ENCODE measurements around the gene CPT1B. TPM values are rescaled to one million over a fixed set of nuclear protein-coding genes. Genes with fewer than 3 reads are reported as not detected.

CPT1B gene
- total and polyA plus RNA-seq, 2 of the 8 experiments (the other 6 are each of a cell fraction or from before 2014, with no cell fraction given) = 34.2 to 36.2 TPM

DNA sequence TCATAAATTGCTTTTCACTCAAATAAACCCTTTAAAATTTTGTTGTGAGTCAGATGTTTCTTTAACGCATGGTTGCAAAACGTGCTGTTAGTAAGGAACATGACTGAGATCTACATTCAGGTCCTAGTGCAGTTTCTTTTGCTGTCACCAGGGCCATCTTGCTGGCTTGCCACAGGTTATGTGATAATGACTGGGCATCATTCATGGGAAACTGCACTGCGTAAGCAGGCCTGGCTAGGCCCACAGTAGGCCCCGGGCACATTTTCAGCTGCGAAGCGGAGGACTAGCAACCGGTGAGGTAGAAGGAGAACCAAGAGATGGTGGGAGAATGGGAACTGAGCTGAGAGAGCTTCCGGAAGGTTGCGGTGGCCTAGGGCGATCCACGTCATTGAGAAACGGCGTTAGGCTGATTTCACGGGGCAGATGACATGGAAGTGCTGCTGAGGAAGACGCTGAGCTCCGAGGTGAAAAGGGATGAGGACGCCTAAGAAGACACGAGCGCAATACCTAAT is 35.8 kb downstream of the CPT1B start:
- Histone ChIP-seq H3K9ac (replicated peaks in 1 of 4; ENCODE audit: extremely low read depth in 1 of 4, low read depth in 3 of 4, low read length in 3 of 4) (no peak overlapping the region), H3K9me3 (ENCODE audit: insufficient read depth in 2 of 2, low read depth in 1 of 2, low read length in 1 of 2) (no peaks in the 10 kb centered on the region), H2BK120ac (replicated peaks; ENCODE audit: low read depth, low read length) (no peak overlapping the region), H3K4me2 (ENCODE audit: insufficient read depth in 1 of 2, low read depth in 2 of 2, low read length in 2 of 2) (no peak overlapping the region), H3K4me1 (replicated peaks in 1 of 4; ENCODE audit: control insufficient read depth in 3 of 4, insufficient read depth in 4 of 4, low read length in 3 of 4) (peaks cover 0 to 2% (median 0%) of the 10 kb centered on the region in 4 experiments; a peak in 1 of 7 replicates), H3K23me2 (ENCODE audit: low read depth, low read length) (no peaks in the 10 kb centered on the region), H2BK20ac (ENCODE audit: low read length) (no peak overlapping the region), H2BK12ac (ENCODE audit: low read depth, low read length) (no peak overlapping the region), H2BK15ac (ENCODE audit: low read length) (no peak overlapping the region), H3K79me1 (ENCODE audit: low read depth, low read length) (no peaks in the 10 kb centered on the region), H3K23ac (ENCODE audit: insufficient read length) (no peak overlapping the region), H3K14ac (ENCODE audit: insufficient read length) (no peak overlapping the region), H3K27ac (ENCODE audit: low read depth, low read length) (no peak overlapping the region), H3K27me3 (replicated peaks in 1 of 4; ENCODE audit: control insufficient read depth in 3 of 4, extremely low read depth in 1 of 4, insufficient read depth in 3 of 4, low read length in 3 of 4) (peaks cover 0 to 10% (median 6%) of the 10 kb centered on the region in 4 experiments; a peak in 5 of 7 replicates), H3K36me3 (ENCODE audit: control insufficient read depth in 2 of 4, insufficient read depth in 4 of 4, low read length in 3 of 4) (no peaks in the 10 kb centered on the region), H3K4me3 (ENCODE audit: extremely low read depth in 1 of 4, insufficient read depth in 2 of 4, low read depth in 3 of 4, low read length in 4 of 4) (no peak overlapping the region), H3K18ac (ENCODE audit: extremely low read depth, low read length) (no peak overlapping the region), H2AK5ac (ENCODE audit: low read depth, low read length) (no peak overlapping the region), H4K20me1 (replicated peaks in 1 of 2; ENCODE audit: control insufficient read depth in 1 of 2, insufficient read depth in 2 of 2, low read length in 2 of 2) (no peaks in the 10 kb centered on the region), H2AFZ (ENCODE audit: low read length) (no peak overlapping the region), H2BK5ac (ENCODE audit: low read depth, low read length) (no peak overlapping the region), H3K79me2 (ENCODE audit: control insufficient read depth in 1 of 2, insufficient read depth in 2 of 2, low read length in 2 of 2) (no peaks in the 10 kb centered on the region), H3K4ac (replicated peaks; ENCODE audit: insufficient read length, low read depth, low read length) (no peak overlapping the region), H4K91ac (replicated peaks; ENCODE audit: insufficient read length, low read length) (no peak overlapping the region), H3K56ac (replicated peaks; ENCODE audit: insufficient read length, low read depth, low read length) (no peak overlapping the region), H4K5ac (ENCODE audit: insufficient read length, low read depth, low read length) (no peak overlapping the region), H4K8ac (ENCODE audit: extremely low read depth, insufficient read depth, low read length) (no peak overlapping the region; the same call in 1 of the 2 replicates)
- no peak for TF ChIP-seq YY1 (IDR thresholded peaks at IDR 0.05; ENCODE audit: low read depth, low read length)
- TF ChIP-seq SP4 (IDR thresholded peaks at IDR 0.05; ENCODE audit: low read length) = no peak
- TF ChIP-seq SP1 (IDR thresholded peaks at IDR 0.05; ENCODE audit: low read depth, low read length) = no peak
- no peak for TF ChIP-seq NRF1 (IDR thresholded peaks at IDR 0.05; ENCODE audit: low read depth, low read length)
- TF ChIP-seq, protein P1, sequence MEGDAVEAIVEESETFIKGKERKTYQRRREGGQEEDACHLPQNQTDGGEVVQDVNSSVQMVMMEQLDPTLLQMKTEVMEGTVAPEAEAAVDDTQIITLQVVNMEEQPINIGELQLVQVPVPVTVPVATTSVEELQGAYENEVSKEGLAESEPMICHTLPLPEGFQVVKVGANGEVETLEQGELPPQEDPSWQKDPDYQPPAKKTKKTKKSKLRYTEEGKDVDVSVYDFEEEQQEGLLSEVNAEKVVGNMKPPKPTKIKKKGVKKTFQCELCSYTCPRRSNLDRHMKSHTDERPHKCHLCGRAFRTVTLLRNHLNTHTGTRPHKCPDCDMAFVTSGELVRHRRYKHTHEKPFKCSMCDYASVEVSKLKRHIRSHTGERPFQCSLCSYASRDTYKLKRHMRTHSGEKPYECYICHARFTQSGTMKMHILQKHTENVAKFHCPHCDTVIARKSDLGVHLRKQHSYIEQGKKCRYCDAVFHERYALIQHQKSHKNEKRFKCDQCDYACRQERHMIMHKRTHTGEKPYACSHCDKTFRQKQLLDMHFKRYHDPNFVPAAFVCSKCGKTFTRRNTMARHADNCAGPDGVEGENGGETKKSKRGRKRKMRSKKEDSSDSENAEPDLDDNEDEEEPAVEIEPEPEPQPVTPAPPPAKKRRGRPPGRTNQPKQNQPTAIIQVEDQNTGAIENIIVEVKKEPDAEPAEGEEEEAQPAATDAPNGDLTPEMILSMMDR (IDR thresholded peaks at IDR 0.05; ENCODE audit: control extremely low read depth in 1 of 3, insufficient read depth in 1 of 3, low read depth in 1 of 3, low read length in 3 of 3) = no peak
- no peak for TF ChIP-seq BCL11A (IDR thresholded peaks at IDR 0.05; ENCODE audit: low read depth in 2 of 2, low read length in 2 of 2)
- TF ChIP-seq JUN (IDR thresholded peaks at IDR 0.05; ENCODE audit: low read depth, low read length) = no peak
- TF ChIP-seq RFX5 (IDR thresholded peaks at IDR 0.05; ENCODE audit: borderline replicate concordance, low read depth, low read length) = no peak
- no peak for TF ChIP-seq CREB1 (IDR thresholded peaks at IDR 0.05)
- DNase-seq (ENCODE audit: low read depth in 1 of 2, low spot score in 2 of 2) (no peak), FAIRE-seq (peak; percentile 19)
- WGBS, 2 experiments (ENCODE audit: extremely low coverage in 1 of 2, insufficient coverage in 1 of 2, insufficient read length in 1 of 2, insufficient replicate concordance in 2 of 2, low coverage in 1 of 2, low lambda C conversion rate in 2 of 2, missing lambda C conversion rate in 1 of 2) = 91% methylated on average over 19 of the region's 19 CpGs; no CpG with 5 or more reads in 1 of the 2 experiments
- CTCF ChIA-PET (ENCODE audit: partially characterized antibody) = no interaction called here
- POLR2A ChIA-PET (ENCODE audit: partially characterized antibody) = no interaction called here
